ENCODE data around the gene PDIK1L. TPM values are rescaled to one million over a fixed set of nuclear protein-coding genes. Genes with fewer than 3 reads are reported as not detected.

The PDIK1L gene
- total and polyA plus RNA-seq, 2 donors (not counting 3 experiments of a cell fraction or from before 2014, with no cell fraction given) = 1.6 to 5.6 TPM

DNA sequence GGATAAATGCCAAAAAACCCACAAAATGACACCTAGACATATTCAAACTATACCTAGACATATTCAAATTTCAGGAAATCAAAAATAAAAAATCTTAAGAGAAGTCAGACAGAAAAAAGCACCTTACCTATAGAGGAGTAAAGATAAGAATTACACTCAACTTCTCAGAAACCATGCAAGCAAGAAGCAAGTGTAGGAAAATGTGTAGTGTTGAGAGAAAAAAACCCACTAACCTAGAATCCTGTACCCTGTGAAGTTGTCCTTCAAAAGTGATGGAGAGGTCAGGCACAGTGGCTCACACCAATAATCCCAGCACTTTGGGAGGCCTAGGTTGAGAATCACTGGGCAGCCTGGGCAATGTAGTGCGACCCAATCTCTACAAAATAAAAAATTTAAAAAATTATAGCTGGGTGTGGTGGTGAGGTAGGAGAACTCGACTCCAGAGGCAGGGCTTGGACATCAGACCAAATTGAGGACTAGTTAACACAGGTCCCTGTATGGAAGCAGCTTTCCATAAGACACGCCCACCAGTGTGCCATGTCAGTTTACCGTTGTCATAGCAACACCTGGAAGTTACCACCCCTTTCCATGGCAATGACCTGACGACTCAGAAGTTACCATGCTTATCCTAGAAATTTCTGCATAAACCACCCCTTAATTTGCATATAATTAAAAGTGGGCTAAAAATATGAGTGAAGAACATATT lies 20.7 kb downstream of the PDIK1L start:
- TF ChIP-seq FOS (IDR thresholded peaks at IDR 0.05; ENCODE audit: borderline replicate concordance, insufficient read depth, low read length) = no peak
- TF ChIP-seq MYC (IDR thresholded peaks at IDR 0.05; ENCODE audit: low read depth, low read length) = no peak
- TF ChIP-seq GATA2 (IDR thresholded peaks at IDR 0.05; ENCODE audit: insufficient read depth, insufficient read length, low read depth, low read length) = no peak
- no peak for TF ChIP-seq CTCF (IDR thresholded peaks at IDR 0.05; ENCODE audit: extremely low read depth in 1 of 2, insufficient read depth in 1 of 2, low read depth in 1 of 2, low read length in 2 of 2)
- no peak for TF ChIP-seq EZH2 (IDR thresholded peaks at IDR 0.05; ENCODE audit: borderline replicate concordance, low read depth, low read length, severe bottlenecking)
- no peak for TF ChIP-seq JUN (IDR thresholded peaks at IDR 0.05; ENCODE audit: borderline replicate concordance, insufficient read depth, insufficient read length, low read depth)
- TF ChIP-seq POLR2A (IDR thresholded peaks at IDR 0.05; ENCODE audit: low read depth, low read length) = no peak
- TF ChIP-seq, protein P1, sequence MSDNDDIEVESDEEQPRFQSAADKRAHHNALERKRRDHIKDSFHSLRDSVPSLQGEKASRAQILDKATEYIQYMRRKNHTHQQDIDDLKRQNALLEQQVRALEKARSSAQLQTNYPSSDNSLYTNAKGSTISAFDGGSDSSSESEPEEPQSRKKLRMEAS (IDR thresholded peaks at IDR 0.05; ENCODE audit: insufficient read depth, insufficient read length) = no peak
- no peak for TF ChIP-seq POLR2AphosphoS5 (IDR thresholded peaks at IDR 0.05; ENCODE audit: insufficient read depth, low read depth, low read length)
- H3K9me1 ChIP-seq (replicated peaks; ENCODE audit: control insufficient read depth, extremely low read depth, insufficient read depth, low read length) = no peaks in the 10 kb centered on the region
- H3K79me2 ChIP-seq (ENCODE audit: control insufficient read depth, insufficient read depth, low read length) = no peaks in the 10 kb centered on the region
- H3K4me3 ChIP-seq (replicated peaks in 1 of 3; ENCODE audit: insufficient read depth in 1 of 3, low read depth in 1 of 3, low read length in 3 of 3) = no peak overlapping the region
- no peak overlapping the region for H3K27ac ChIP-seq (ENCODE audit: insufficient read depth, low read depth, low read length)
- no peak overlapping the region for H3K4me2 ChIP-seq (ENCODE audit: insufficient read depth, low read length)
- H4K20me1 ChIP-seq (replicated peaks; ENCODE audit: control insufficient read depth, extremely low read depth, insufficient read depth, low read length) = no peaks in the 10 kb centered on the region
- intact Hi-C loops (cut with micrococcal nuclease) = no loop called here
- no peak for FAIRE-seq
- no peaks in the 10 kb centered on the region for H3K27me3 ChIP-seq (ENCODE audit: control insufficient read depth in 2 of 2, insufficient read depth in 2 of 2, low read length in 2 of 2)
- H2AFZ ChIP-seq (ENCODE audit: low read depth, low read length) = no peak overlapping the region
- no peak overlapping the region for H3K9ac ChIP-seq (replicated peaks; ENCODE audit: extremely low read depth, insufficient read depth, low read length)
- H3K36me3 ChIP-seq (ENCODE audit: control insufficient read depth in 2 of 2, extremely low read depth in 1 of 2, insufficient read depth in 2 of 2, low read length in 2 of 2) = no peaks in the 10 kb centered on the region
- H3K9me3 ChIP-seq (replicated peaks; ENCODE audit: control insufficient read depth, insufficient read depth, low read length) = no peaks in the 10 kb centered on the region
- DNase-seq (ENCODE audit: low read depth, low spot score) = no peak
- peaks cover 5% of the 10 kb centered on the region for H3K4me1 ChIP-seq (ENCODE audit: control insufficient read depth, extremely low read depth, insufficient read depth, low read length)
- POLR2A ChIA-PET = no interaction called here
- CTCF ChIA-PET = interaction anchor here (1.9 kb wide), 1 partner anchor 13 kb away, joined by 10 read pairs; no protein-coding TSS in a partner anchor
- BruUV-seq (replicated peaks) = no TSS peak
- dilution Hi-C loops (cut with MboI; ENCODE audit: extremely low pct_ligation_motif_present, low sequenced_read_pairs) = no loop called here
